GM23338 (cell line): ENCODE results near the gene BET1. TPM values are rescaled to one million over a fixed set of nuclear protein-coding genes. Genes with fewer than 3 reads are reported as not detected.
A peak's percentile ranks its signal among the peaks of the same experiment; 100 is the strongest.

Experiments
- ATAC-seq: fragments of 200-7000 bp; cut with Tn5 transposase; 3 replicates; pipeline ENCODE4 v1.9.1; 2020
- DNase-seq: peaks from one replicate; pipeline ENCODE4 v3.0.0-alpha.2; 2015; ENCODE audit warnings: low spot score
- H2AFZ ChIP-seq: fragments of 200-600 bp; sonication (generic); 2 replicates; pipeline ENCODE4 v1.8.0; 2016; ENCODE audit warnings: antibody characterized with exemption, mild to moderate bottlenecking, moderate library complexity
- H3F3A ChIP-seq: fragments of 200-600 bp; sonication (generic); replicated peaks from 2 replicates; pipeline ENCODE4 v1.8.0; 2017; ENCODE audit warnings: antibody characterized with exemption, mixed run types, low read depth
- H3K27ac ChIP-seq: fragments of 200-600 bp; sonication (generic); 2 replicates; pipeline ENCODE4 v1.6.1; 2016; ENCODE audit warnings: low read depth
- H3K27me3 ChIP-seq: fragments of 200-600 bp; sonication (generic); 2 replicates; pipeline ENCODE4 v1.8.0; 2016; ENCODE audit warnings: mild to moderate bottlenecking, mixed run types, moderate library complexity; ENCODE audit not compliant: insufficient read depth
- H3K36me3 ChIP-seq: fragments of 200-600 bp; sonication (generic); 2 replicates; pipeline ENCODE4 v1.8.0; 2016; ENCODE audit warnings: mild to moderate bottlenecking; ENCODE audit not compliant: insufficient read depth
- H3K4me1 ChIP-seq: fragments of 200-600 bp; sonication (generic); 2 replicates; pipeline ENCODE4 v1.8.0; 2016; ENCODE audit warnings: mild to moderate bottlenecking, moderate library complexity; ENCODE audit not compliant: insufficient read depth
- H3K4me2 ChIP-seq: fragments of 200-600 bp; sonication (generic); 2 replicates; pipeline ENCODE4 v1.7.1; 2017; ENCODE audit warnings: mixed run types
- H3K4me3 ChIP-seq: fragments of 200-600 bp; sonication (generic); 2 replicates; pipeline ENCODE4 v1.6.1; 2016; ENCODE audit warnings: mixed run types
- H3K79me2 ChIP-seq: fragments of 200-600 bp; sonication (generic); replicated peaks from 2 replicates; pipeline ENCODE4 v1.8.0; 2017; ENCODE audit warnings: mild to moderate bottlenecking; ENCODE audit not compliant: insufficient read depth
- H3K9me2 ChIP-seq: fragments of 200-600 bp; sonication (generic); 2 replicates; pipeline ENCODE4 v1.8.0; 2017; ENCODE audit not compliant: insufficient read depth
- H4K20me1 ChIP-seq: fragments of 200-600 bp; sonication (generic); replicated peaks from 2 replicates; pipeline ENCODE4 v1.8.0; 2017; ENCODE audit warnings: mild to moderate bottlenecking; ENCODE audit not compliant: insufficient read depth
- H3K27ac Mint-ChIP-seq: 2 replicates; pipeline ENCODE4 v1.8.0; 2020; ENCODE audit warnings: inconsistent platforms, mild to moderate bottlenecking, moderate library complexity, mixed read lengths
- H3K27me3 Mint-ChIP-seq: 3 replicates; pipeline ENCODE4 v1.8.0; 2022; ENCODE audit warnings: low read depth, mild to moderate bottlenecking, moderate library complexity, mixed read lengths, inconsistent platforms; ENCODE audit not compliant: insufficient read depth, poor library complexity
- H3K36me3 Mint-ChIP-seq: 3 replicates; pipeline ENCODE4 v1.8.0; 2021; ENCODE audit warnings: low read depth, mild to moderate bottlenecking, inconsistent platforms, moderate library complexity, mixed read lengths
- H3K4me1 Mint-ChIP-seq: 3 replicates; pipeline ENCODE4 v1.8.0; 2020; ENCODE audit warnings: mild to moderate bottlenecking, inconsistent platforms, mixed read lengths
- H3K4me3 Mint-ChIP-seq: 3 replicates; pipeline ENCODE4 v1.8.0; 2021; ENCODE audit warnings: moderate library complexity, mild to moderate bottlenecking, inconsistent platforms, mixed read lengths
- H3K9me3 Mint-ChIP-seq: 3 replicates; pipeline ENCODE4 v1.8.0; 2020; ENCODE audit warnings: moderate library complexity, mild to moderate bottlenecking, inconsistent platforms, mixed read lengths
- CREB1 ChIP-seq: fragments of 250-450 bp; sonication (Bioruptor Pico); IDR thresholded peaks from 2 replicates; pipeline ENCODE4 v1.5.0; 2020; ENCODE audit warnings: low read depth, mild to moderate bottlenecking, moderate library complexity
- ETS1 ChIP-seq: IDR thresholded peaks from 2 replicates; pipeline ENCODE4 v1.6.1; 2016; ENCODE audit warnings: antibody characterized with exemption
- EZH2phosphoT487 ChIP-seq: fragments of 200-600 bp; sonication (generic); IDR thresholded peaks from one replicate; pipeline ENCODE4 v1.8.1; 2018; ENCODE audit warnings: antibody characterized with exemption; ENCODE audit not compliant: unreplicated experiment
- JUNB ChIP-seq: IDR thresholded peaks from one replicate; pipeline ENCODE4 v1.6.1; 2016; ENCODE audit warnings: antibody characterized with exemption; ENCODE audit not compliant: unreplicated experiment
- POLR2AphosphoS5 ChIP-seq: IDR thresholded peaks from 2 replicates; pipeline ENCODE4 v1.6.1; 2016; ENCODE audit warnings: antibody characterized with exemption, low read depth
- STAT1 ChIP-seq: IDR thresholded peaks from one replicate; pipeline ENCODE4 v1.6.1; 2016; ENCODE audit warnings: antibody characterized with exemption; ENCODE audit not compliant: unreplicated experiment
- long read RNA-seq: library from polyadenylated mRNA; unstranded; transcript quantifications from one replicate; pipeline ENCODE4 v2.0.0, GENCODE V29; 2020; ENCODE audit not compliant: unreplicated experiment
- polyA plus RNA-seq: library from polyadenylated mRNA; unstranded; fragments of >200 nt; fragmentation: Nextera tagmentation; extraction: Ambion mirVana; gene quantifications from 2 replicates; pipeline ENCODE4 v1.2.1, GENCODE V29; 2016
- total RNA-seq: library from RNA; depleted of rRNA; stranded (reverse); fragments of >200 nt; shearing (Covaris generic); gene quantifications from 2 replicates; pipeline ENCODE4 v1.2.3, GENCODE V29; 2014; rRNA removed
- TF ChIP-seq, protein P1 (sequence below), 2 experiments: fragments of 200-600 bp in 1 of 2; sonication (generic) in 1 of 2; conservative IDR thresholded peaks; 2 replicates each; pipeline versions ENCODE4 v1.5.1 to v1.6.1; 2016 to 2017; ENCODE audit warnings: antibody characterized with exemption in 2 of 2, low read depth in 2 of 2, mild to moderate bottlenecking in 2 of 2, moderate library complexity in 1 of 2
- TF ChIP-seq, protein P2 (sequence below): fragments of 250-450 bp; sonication (Bioruptor Pico); IDR thresholded peaks from 2 replicates; pipeline ENCODE4 v1.5.0; 2020; ENCODE audit warnings: mild to moderate bottlenecking, moderate library complexity

The BET1 gene
- total RNA-seq, result 35.7 and 42.2 TPM in 2 replicates
- 58.8 and 69.2 TPM in 2 replicates for polyA plus RNA-seq
- long read RNA-seq, transcript BET1-201 (4 exons, 1,504 nt), result major isoform, 36 of 36 reads
- long read RNA-seq, partial matches to known transcripts, result 0 of 36 reads
- long read RNA-seq, other reads (novel, unspliced or antisense), result 0 of 36 reads

GRCh38 chr7:94004024-94004951 is at the start of gene BET1:
BET1 (minus strand) TSS chr7:94004355; CDS start chr7:94004216, 139 bp downstream.
- Mint-ChIP-seq H3K9me3 (no peaks in the 10 kb centered on the region), H3K4me3 (peak within 1 kb of the TSS; percentile 99), H3K36me3 (no peaks in the 10 kb centered on the region), H3K27me3 (peaks cover 1% of the 10 kb centered on the region), H3K27ac (peak within 1 kb of the TSS; percentile 98), H3K4me1 (peaks cover 14% of the 10 kb centered on the region; the same call in 2 of the 3 replicates)
- H3K4me1 ChIP-seq, result peaks cover 11% of the 10 kb centered on the region
- H4K20me1 ChIP-seq, result no peaks in the 10 kb centered on the region
- ATAC-seq (peak; percentile 96), DNase-seq (peak; percentile 100)
- H3K36me3 ChIP-seq, result no peaks in the 10 kb centered on the region
- no peaks in the 10 kb centered on the region for H3K9me2 ChIP-seq
- TF ChIP-seq CREB1 (CRISPR knock-in tag), result peak; percentile 97
- no peak for TF ChIP-seq JUNB
- TF ChIP-seq, protein P1, sequence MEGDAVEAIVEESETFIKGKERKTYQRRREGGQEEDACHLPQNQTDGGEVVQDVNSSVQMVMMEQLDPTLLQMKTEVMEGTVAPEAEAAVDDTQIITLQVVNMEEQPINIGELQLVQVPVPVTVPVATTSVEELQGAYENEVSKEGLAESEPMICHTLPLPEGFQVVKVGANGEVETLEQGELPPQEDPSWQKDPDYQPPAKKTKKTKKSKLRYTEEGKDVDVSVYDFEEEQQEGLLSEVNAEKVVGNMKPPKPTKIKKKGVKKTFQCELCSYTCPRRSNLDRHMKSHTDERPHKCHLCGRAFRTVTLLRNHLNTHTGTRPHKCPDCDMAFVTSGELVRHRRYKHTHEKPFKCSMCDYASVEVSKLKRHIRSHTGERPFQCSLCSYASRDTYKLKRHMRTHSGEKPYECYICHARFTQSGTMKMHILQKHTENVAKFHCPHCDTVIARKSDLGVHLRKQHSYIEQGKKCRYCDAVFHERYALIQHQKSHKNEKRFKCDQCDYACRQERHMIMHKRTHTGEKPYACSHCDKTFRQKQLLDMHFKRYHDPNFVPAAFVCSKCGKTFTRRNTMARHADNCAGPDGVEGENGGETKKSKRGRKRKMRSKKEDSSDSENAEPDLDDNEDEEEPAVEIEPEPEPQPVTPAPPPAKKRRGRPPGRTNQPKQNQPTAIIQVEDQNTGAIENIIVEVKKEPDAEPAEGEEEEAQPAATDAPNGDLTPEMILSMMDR (conservative IDR thresholded peaks at IDR 0.05; ENCODE audit: low read depth in 2 of 2), result no peak
- peak; percentile 95 for TF ChIP-seq ETS1
- no peak for TF ChIP-seq STAT1
- peak; percentile 86 for TF ChIP-seq POLR2AphosphoS5
- peak within 1 kb of the TSS; percentile 78 for H3K4me2 ChIP-seq
- H2AFZ ChIP-seq, result peak within 1 kb of the TSS; percentile 77
- H3K27ac ChIP-seq, result peak within 1 kb of the TSS; percentile 86
- H3K4me3 ChIP-seq, result peak within 1 kb of the TSS; percentile 76
- no peaks in the 10 kb centered on the region for H3K27me3 ChIP-seq
- peaks cover 46% of the 10 kb centered on the region for H3K79me2 ChIP-seq
- no peaks in the 10 kb centered on the region for H3F3A ChIP-seq

- H3K9me2 ChIP-seq, result peaks cover 5% of the 10 kb centered on the region; the same call in 1 of the 2 replicates
- H3F3A ChIP-seq, result no peaks in the 10 kb centered on the region
- TF ChIP-seq POLR2AphosphoS5 (no peak), JUNB (no peak), EZH2phosphoT487 (no peak)
- TF ChIP-seq, protein P2, sequence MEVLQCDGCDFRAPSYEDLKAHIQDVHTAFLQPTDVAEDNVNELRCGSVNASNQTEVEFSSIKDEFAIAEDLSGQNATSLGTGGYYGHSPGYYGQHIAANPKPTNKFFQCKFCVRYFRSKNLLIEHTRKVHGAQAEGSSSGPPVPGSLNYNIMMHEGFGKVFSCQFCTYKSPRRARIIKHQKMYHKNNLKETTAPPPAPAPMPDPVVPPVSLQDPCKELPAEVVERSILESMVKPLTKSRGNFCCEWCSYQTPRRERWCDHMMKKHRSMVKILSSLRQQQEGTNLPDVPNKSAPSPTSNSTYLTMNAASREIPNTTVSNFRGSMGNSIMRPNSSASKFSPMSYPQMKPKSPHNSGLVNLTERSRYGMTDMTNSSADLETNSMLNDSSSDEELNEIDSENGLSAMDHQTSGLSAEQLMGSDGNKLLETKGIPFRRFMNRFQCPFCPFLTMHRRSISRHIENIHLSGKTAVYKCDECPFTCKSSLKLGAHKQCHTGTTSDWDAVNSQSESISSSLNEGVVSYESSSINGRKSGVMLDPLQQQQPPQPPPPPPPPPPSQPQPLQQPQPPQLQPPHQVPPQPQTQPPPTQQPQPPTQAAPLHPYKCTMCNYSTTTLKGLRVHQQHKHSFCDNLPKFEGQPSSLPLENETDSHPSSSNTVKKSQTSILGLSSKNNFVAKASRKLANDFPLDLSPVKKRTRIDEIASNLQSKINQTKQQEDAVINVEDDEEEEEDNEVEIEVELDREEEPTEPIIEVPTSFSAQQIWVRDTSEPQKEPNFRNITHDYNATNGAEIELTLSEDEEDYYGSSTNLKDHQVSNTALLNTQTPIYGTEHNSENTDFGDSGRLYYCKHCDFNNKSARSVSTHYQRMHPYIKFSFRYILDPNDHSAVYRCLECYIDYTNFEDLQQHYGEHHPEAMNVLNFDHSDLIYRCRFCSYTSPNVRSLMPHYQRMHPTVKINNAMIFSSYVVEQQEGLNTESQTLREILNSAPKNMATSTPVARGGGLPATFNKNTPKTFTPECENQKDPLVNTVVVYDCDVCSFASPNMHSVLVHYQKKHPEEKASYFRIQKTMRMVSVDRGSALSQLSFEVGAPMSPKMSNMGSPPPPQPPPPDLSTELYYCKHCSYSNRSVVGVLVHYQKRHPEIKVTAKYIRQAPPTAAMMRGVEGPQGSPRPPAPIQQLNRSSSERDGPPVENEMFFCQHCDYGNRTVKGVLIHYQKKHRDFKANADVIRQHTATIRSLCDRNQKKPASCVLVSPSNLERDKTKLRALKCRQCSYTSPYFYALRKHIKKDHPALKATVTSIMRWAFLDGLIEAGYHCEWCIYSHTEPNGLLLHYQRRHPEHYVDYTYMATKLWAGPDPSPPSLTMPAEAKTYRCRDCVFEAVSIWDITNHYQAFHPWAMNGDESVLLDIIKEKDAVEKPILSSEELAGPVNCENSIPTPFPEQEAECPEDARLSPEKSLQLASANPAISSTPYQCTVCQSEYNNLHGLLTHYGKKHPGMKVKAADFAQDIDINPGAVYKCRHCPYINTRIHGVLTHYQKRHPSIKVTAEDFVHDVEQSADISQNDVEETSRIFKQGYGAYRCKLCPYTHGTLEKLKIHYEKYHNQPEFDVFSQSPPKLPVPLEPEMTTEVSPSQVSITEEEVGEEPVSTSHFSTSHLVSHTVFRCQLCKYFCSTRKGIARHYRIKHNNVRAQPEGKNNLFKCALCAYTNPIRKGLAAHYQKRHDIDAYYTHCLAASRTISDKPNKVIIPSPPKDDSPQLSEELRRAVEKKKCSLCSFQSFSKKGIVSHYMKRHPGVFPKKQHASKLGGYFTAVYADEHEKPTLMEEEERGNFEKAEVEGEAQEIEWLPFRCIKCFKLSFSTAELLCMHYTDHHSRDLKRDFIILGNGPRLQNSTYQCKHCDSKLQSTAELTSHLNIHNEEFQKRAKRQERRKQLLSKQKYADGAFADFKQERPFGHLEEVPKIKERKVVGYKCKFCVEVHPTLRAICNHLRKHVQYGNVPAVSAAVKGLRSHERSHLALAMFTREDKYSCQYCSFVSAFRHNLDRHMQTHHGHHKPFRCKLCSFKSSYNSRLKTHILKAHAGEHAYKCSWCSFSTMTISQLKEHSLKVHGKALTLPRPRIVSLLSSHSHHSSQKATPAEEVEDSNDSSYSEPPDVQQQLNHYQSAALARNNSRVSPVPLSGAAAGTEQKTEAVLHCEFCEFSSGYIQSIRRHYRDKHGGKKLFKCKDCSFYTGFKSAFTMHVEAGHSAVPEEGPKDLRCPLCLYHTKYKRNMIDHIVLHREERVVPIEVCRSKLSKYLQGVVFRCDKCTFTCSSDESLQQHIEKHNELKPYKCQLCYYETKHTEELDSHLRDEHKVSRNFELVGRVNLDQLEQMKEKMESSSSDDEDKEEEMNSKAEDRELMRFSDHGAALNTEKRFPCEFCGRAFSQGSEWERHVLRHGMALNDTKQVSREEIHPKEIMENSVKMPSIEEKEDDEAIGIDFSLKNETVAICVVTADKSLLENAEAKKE (CRISPR knock-in tag), result no peak
- ATAC-seq, result no peak
- no peaks in the 10 kb centered on the region for H3K27me3 Mint-ChIP-seq
- H3K36me3 Mint-ChIP-seq, result no peaks in the 10 kb centered on the region
- H3K27ac ChIP-seq, result no peak overlapping the region
- no peaks in the 10 kb centered on the region for H3K27me3 ChIP-seq
- H3K4me3 ChIP-seq, result no peak overlapping the region
- no peaks in the 10 kb centered on the region for H3K36me3 ChIP-seq
- H3K79me2 ChIP-seq, result no peaks in the 10 kb centered on the region
- H3K4me1 ChIP-seq, result peaks cover 33% of the 10 kb centered on the region
- H3K4me2 ChIP-seq, result no peak overlapping the region
- H3K4me3 Mint-ChIP-seq, result no peak overlapping the region
- DNase-seq, result no peak
- H2AFZ ChIP-seq, result no peak overlapping the region
- peaks cover 28% of the 10 kb centered on the region for H3K4me1 Mint-ChIP-seq
- no peak overlapping the region for H3K27ac Mint-ChIP-seq
- H4K20me1 ChIP-seq, result no peaks in the 10 kb centered on the region
- H3K9me3 Mint-ChIP-seq, result no peaks in the 10 kb centered on the region; the same call in 2 of the 3 replicates
Measured at GRCh38 chr7:94053532-94053931, 49.4 kb upstream of the BET1 start.
